Measurements from ENCODE around the gene DONSON.

Gene DONSON

GRCh38 chr21:33561373-33561772, 27.1 kb downstream of the DONSON start:
- DNase-seq (ENCODE audit: low spot score), result no peak

- DNase-seq (ENCODE audit: low spot score), result no peak
These were observed 27.5 kb downstream of the DONSON start for GRCh38 chr21:33560965-33561364.

- no peak for DNase-seq (ENCODE audit: low spot score)
These were observed 28.7 kb downstream of the DONSON start for GRCh38 chr21:33559813-33560212.

- DNase-seq (ENCODE audit: low spot score), result no peak
These were observed 29.6 kb downstream of the DONSON start for GRCh38 chr21:33558777-33559421.

GRCh38 chr21:33557447-33557846, 31.0 kb downstream of the DONSON start:
- no peak for DNase-seq (ENCODE audit: low spot score)

- no peak for DNase-seq (ENCODE audit: low spot score)
These were observed 33.5 kb downstream of the DONSON start for GRCh38 chr21:33554982-33555344.

- no peak for DNase-seq (ENCODE audit: low spot score)
These were observed 34.1 kb downstream of the DONSON start for GRCh38 chr21:33554236-33554981.

- DNase-seq (ENCODE audit: low spot score), result no peak
These were observed 35.4 kb downstream of the DONSON start for GRCh38 chr21:33552999-33553598.

- DNase-seq (ENCODE audit: low spot score), result no peak
These were observed 36.1 kb downstream of the DONSON start for GRCh38 chr21:33552093-33552998.

GRCh38 chr21:33551664-33552063, 36.8 kb downstream of the DONSON start:
- DNase-seq (ENCODE audit: low spot score), result no peak

GRCh38 chr21:33550772-33551660, 37.5 kb downstream of the DONSON start:
- no peak for DNase-seq (ENCODE audit: low spot score)

GRCh38 chr21:33549848-33550771, 38.4 kb downstream of the DONSON start:
- DNase-seq (ENCODE audit: low spot score), result no peak

- DNase-seq (ENCODE audit: low spot score), result no peak
These were observed 42.4 kb downstream of the DONSON start for GRCh38 chr21:33546086-33546485.

GRCh38 chr21:33544451-33545195, 43.9 kb downstream of the DONSON start:
- no peak for DNase-seq (ENCODE audit: low spot score)

GRCh38 chr21:33543505-33544129, 44.9 kb downstream of the DONSON start:
- DNase-seq (ENCODE audit: low spot score), result no peak

GRCh38 chr21:33542640-33543504, 45.6 kb downstream of the DONSON start, which contains the start of gene SON:
TSS of gene SON (plus strand) at chr21:33543038. CDS start at chr21:33543093, 55 bp downstream.
- peak; percentile 96 for DNase-seq (ENCODE audit: low spot score)

GRCh38 chr21:33541756-33542639, 46.5 kb downstream of the DONSON start, which contains the start of gene GART:
TSS of gene GART (minus strand) at chr21:33542117. CDS start at chr21:33539315, 2,802 bp downstream.
- peak; percentile 75 for DNase-seq (ENCODE audit: low spot score)
